ENCODE measurements around the gene CD247.

The CD247 gene

GRCh38 chr1:167565922-167566321, 47.6 kb upstream of the CD247 start:
- H3K4me2 ChIP-seq (ENCODE audit: low read depth, low read length) = no peak overlapping the region
- peaks cover 11% of the 10 kb centered on the region for H3F3A ChIP-seq (ENCODE audit: insufficient read depth, low read length)
- H3K27ac ChIP-seq (ENCODE audit: low read length) = no peak overlapping the region
- no peaks in the 10 kb centered on the region for H3K9me2 ChIP-seq (replicated peaks; ENCODE audit: insufficient read depth, low read length)
- no peaks in the 10 kb centered on the region for H3K9me3 ChIP-seq (replicated peaks; ENCODE audit: insufficient read depth, low read length)
- H3K4me3 ChIP-seq (ENCODE audit: low read length) = no peak overlapping the region
- H3K36me3 ChIP-seq (replicated peaks; ENCODE audit: insufficient read depth, low read length) = no peaks in the 10 kb centered on the region
- H3K27me3 ChIP-seq (replicated peaks; ENCODE audit: insufficient read depth, low read length) = no peaks in the 10 kb centered on the region
- DNase-seq = no peak
- no peak overlapping the region for H2AFZ ChIP-seq (ENCODE audit: low read length)
- peaks cover 34% of the 10 kb centered on the region for H3K4me1 ChIP-seq (ENCODE audit: low read length)
- no peak overlapping the region for H3K9ac ChIP-seq (ENCODE audit: low read length)
- no peak for TF ChIP-seq EZH2phosphoT487 (IDR thresholded peaks at IDR 0.05; ENCODE audit: low read length)
- TF ChIP-seq CTCF (IDR thresholded peaks at IDR 0.05; ENCODE audit: low read length) = no peak
- no peak for TF ChIP-seq EZH2 (optimal IDR thresholded peaks at IDR 0.05; ENCODE audit: low read depth, low read length)
- no peaks in the 10 kb centered on the region for H4K20me1 ChIP-seq (ENCODE audit: insufficient read depth, low read length)
- no peaks in the 10 kb centered on the region for H3K79me2 ChIP-seq (ENCODE audit: low read length)

- Histone ChIP-seq H3K27ac (ENCODE audit: low read length) (peak overlapping the region; percentile 80), H3K79me2 (ENCODE audit: low read length) (no peaks in the 10 kb centered on the region), H3K4me2 (ENCODE audit: low read depth, low read length) (peak overlapping the region; percentile 70), H2AFZ (ENCODE audit: low read length) (peak overlapping the region; percentile 44), H3F3A (ENCODE audit: insufficient read depth, low read length) (peaks cover 11% of the 10 kb centered on the region), H3K4me1 (ENCODE audit: low read length) (peaks cover 34% of the 10 kb centered on the region), H3K36me3 (replicated peaks; ENCODE audit: insufficient read depth, low read length) (no peaks in the 10 kb centered on the region), H3K9ac (ENCODE audit: low read length) (peak overlapping the region; percentile 38; the same call in 1 of the 2 replicates), H3K9me3 (replicated peaks; ENCODE audit: insufficient read depth, low read length) (no peaks in the 10 kb centered on the region), H4K20me1 (ENCODE audit: insufficient read depth, low read length) (no peaks in the 10 kb centered on the region), H3K27me3 (replicated peaks; ENCODE audit: insufficient read depth, low read length) (no peaks in the 10 kb centered on the region), H3K4me3 (ENCODE audit: low read length) (0 out of 2 replicates have a peak overlapping the region, but pooled peaks have one; percentile 29), H3K9me2 (replicated peaks; ENCODE audit: insufficient read depth, low read length) (no peaks in the 10 kb centered on the region)
- TF ChIP-seq EZH2 (optimal IDR thresholded peaks at IDR 0.05; ENCODE audit: low read depth, low read length) (no peak), EZH2phosphoT487 (IDR thresholded peaks at IDR 0.05; ENCODE audit: low read length) (no peak), CTCF (IDR thresholded peaks at IDR 0.05; ENCODE audit: low read length) (no peak)
- no peak for DNase-seq
These were observed 46.4 kb upstream of the CD247 start for GRCh38 chr1:167564612-167565270.

- no peaks in the 10 kb centered on the region for H3K9me2 ChIP-seq (replicated peaks; ENCODE audit: insufficient read depth, low read length)
- no peaks in the 10 kb centered on the region for H3K27me3 ChIP-seq (replicated peaks; ENCODE audit: insufficient read depth, low read length)
- H3K9me3 ChIP-seq (replicated peaks; ENCODE audit: insufficient read depth, low read length) = no peaks in the 10 kb centered on the region
- peak overlapping the region; percentile 29 for H3K4me3 ChIP-seq (ENCODE audit: low read length)
- peak overlapping the region; percentile 44 for H2AFZ ChIP-seq (ENCODE audit: low read length)
- no peak for TF ChIP-seq EZH2 (optimal IDR thresholded peaks at IDR 0.05; ENCODE audit: low read depth, low read length)
- no peak for TF ChIP-seq CTCF (IDR thresholded peaks at IDR 0.05; ENCODE audit: low read length)
- no peak for TF ChIP-seq EZH2phosphoT487 (IDR thresholded peaks at IDR 0.05; ENCODE audit: low read length)
- DNase-seq = peak; percentile 93
- H4K20me1 ChIP-seq (ENCODE audit: insufficient read depth, low read length) = no peaks in the 10 kb centered on the region
- peaks cover 11% of the 10 kb centered on the region for H3F3A ChIP-seq (ENCODE audit: insufficient read depth, low read length)
- H3K27ac ChIP-seq (ENCODE audit: low read length) = peak overlapping the region; percentile 80
- H3K36me3 ChIP-seq (replicated peaks; ENCODE audit: insufficient read depth, low read length) = no peaks in the 10 kb centered on the region
- H3K79me2 ChIP-seq (ENCODE audit: low read length) = no peaks in the 10 kb centered on the region
- peak overlapping the region; percentile 70 for H3K4me2 ChIP-seq (ENCODE audit: low read depth, low read length)
- peak overlapping the region; percentile 38 for H3K9ac ChIP-seq (ENCODE audit: low read length)
- H3K4me1 ChIP-seq (ENCODE audit: low read length) = peaks cover 34% of the 10 kb centered on the region
These were observed 45.4 kb upstream of the CD247 start for GRCh38 chr1:167563579-167564246.
